ENCODE results near the gene SULT2B1. TPM values are rescaled to one million over a fixed set of nuclear protein-coding genes. Genes with fewer than 3 reads are reported as not detected.

Gene SULT2B1
- total and polyA plus RNA-seq, 2 experiments from 2014 or later = 0.20 TPM; not detected in 1

GRCh38 chr19:48648134-48648533 lies 96.2 kb downstream of the SULT2B1 start:
- Histone ChIP-seq H3K27me3 (no peaks in the 10 kb centered on the region), H3K36me3 (no peaks in the 10 kb centered on the region), H3K4me3 (no peak overlapping the region), H3K4me1 (ENCODE audit: low read depth) (no peaks in the 10 kb centered on the region), H3K9me3 (ENCODE audit: low read depth) (no peaks in the 10 kb centered on the region), H3K27ac (no peak overlapping the region)
- DNase-seq (ENCODE audit: low read depth in 1 of 2, low spot score in 1 of 2) = no peak
- TF ChIP-seq CTCF (IDR thresholded peaks at IDR 0.05; ENCODE audit: low read depth, low read length) = no peak

Other genes with a start within 250 kb of the SULT2B1 start
- 32.5 and 39.8 TPM in 2 replicates for gene EMP3, start 226.6 kb upstream of the SULT2B1 start, total RNA-seq
- 148 and 160 TPM in 2 replicates for gene EMP3, start 226.6 kb upstream of the SULT2B1 start, polyA plus RNA-seq
- 17.9 and 29.8 TPM in 2 replicates for gene TMEM143, start 188.2 kb upstream of the SULT2B1 start, total RNA-seq
- gene TMEM143, start 188.2 kb upstream of the SULT2B1 start, polyA plus RNA-seq = 38.5 and 68.5 TPM in 2 replicates
- gene SYNGR4, start 187.8 kb upstream of the SULT2B1 start, total RNA-seq = 0.57 TPM in 1 of 2 replicates, not detected in the other
- gene SYNGR4, start 187.8 kb upstream of the SULT2B1 start, polyA plus RNA-seq = not detected in 2 replicates
- gene KDELR1, start 160.6 kb upstream of the SULT2B1 start, total RNA-seq = 137 and 159 TPM in 2 replicates
- gene KDELR1, start 160.6 kb upstream of the SULT2B1 start, polyA plus RNA-seq = 186 and 218 TPM in 2 replicates
- gene GRIN2D, start 158.5 kb upstream of the SULT2B1 start, total RNA-seq = 2.7 and 3.2 TPM in 2 replicates
- 3.5 and 3.9 TPM in 2 replicates for gene GRIN2D, start 158.5 kb upstream of the SULT2B1 start, polyA plus RNA-seq
- gene GRWD1, start 106.2 kb upstream of the SULT2B1 start, total RNA-seq = 24.2 and 36.5 TPM in 2 replicates
- gene GRWD1, start 106.2 kb upstream of the SULT2B1 start, polyA plus RNA-seq = 36.3 and 38.6 TPM in 2 replicates
- 0.56 and 1.7 TPM in 2 replicates for gene KCNJ14, start 96.6 kb upstream of the SULT2B1 start, total RNA-seq
- gene KCNJ14, start 96.6 kb upstream of the SULT2B1 start, polyA plus RNA-seq = 0.61 and 1.5 TPM in 2 replicates
- gene CYTH2, start 82.8 kb upstream of the SULT2B1 start, total RNA-seq = 179 and 211 TPM in 2 replicates
- gene CYTH2, start 82.8 kb upstream of the SULT2B1 start, polyA plus RNA-seq = 103 and 138 TPM in 2 replicates
- 3.0 and 7.4 TPM in 2 replicates for gene LMTK3, start 40.3 kb upstream of the SULT2B1 start, total RNA-seq
- 1.1 and 2.2 TPM in 2 replicates for gene LMTK3, start 40.3 kb upstream of the SULT2B1 start, polyA plus RNA-seq
- gene SPACA4, start 54.6 kb downstream of the SULT2B1 start, total RNA-seq = not detected in 2 replicates
- not detected in 2 replicates for gene SPACA4, start 54.6 kb downstream of the SULT2B1 start, polyA plus RNA-seq
- 0.60 and 1.6 TPM in 2 replicates for gene FAM83E, start 62.9 kb downstream of the SULT2B1 start, total RNA-seq
- gene FAM83E, start 62.9 kb downstream of the SULT2B1 start, polyA plus RNA-seq = not detected in 2 replicates
- 3,285 and 3,429 TPM in 2 replicates for gene RPL18, start 67.0 kb downstream of the SULT2B1 start, total RNA-seq
- 692 and 838 TPM in 2 replicates for gene RPL18, start 67.0 kb downstream of the SULT2B1 start, polyA plus RNA-seq
- 21.3 and 22.5 TPM in 2 replicates for gene SPHK2, start 67.3 kb downstream of the SULT2B1 start, total RNA-seq
- gene SPHK2, start 67.3 kb downstream of the SULT2B1 start, polyA plus RNA-seq = 18.5 and 25.3 TPM in 2 replicates
- 16.0 and 30.0 TPM in 2 replicates for gene DBP, start 85.2 kb downstream of the SULT2B1 start, total RNA-seq
- gene DBP, start 85.2 kb downstream of the SULT2B1 start, polyA plus RNA-seq = 23.3 and 41.6 TPM in 2 replicates
- gene CA11, start 94.0 kb downstream of the SULT2B1 start, total RNA-seq = 11.9 and 15.6 TPM in 2 replicates
- 26.3 and 30.7 TPM in 2 replicates for gene CA11, start 94.0 kb downstream of the SULT2B1 start, polyA plus RNA-seq
- gene NTN5, start 120.8 kb downstream of the SULT2B1 start, total RNA-seq = 0.07 and 4.1 TPM in 2 replicates
- 0.15 TPM in 1 of 2 replicates, not detected in the other for gene NTN5, start 120.8 kb downstream of the SULT2B1 start, polyA plus RNA-seq
- gene FUT2, start 143.8 kb downstream of the SULT2B1 start, total RNA-seq = not detected in 2 replicates
- 0.11 and 0.55 TPM in 2 replicates for gene FUT2, start 143.8 kb downstream of the SULT2B1 start, polyA plus RNA-seq
- gene MAMSTR, start 167.6 kb downstream of the SULT2B1 start, total RNA-seq = 3.5 and 4.7 TPM in 2 replicates
- 6.1 and 6.3 TPM in 2 replicates for gene MAMSTR, start 167.6 kb downstream of the SULT2B1 start, polyA plus RNA-seq
- gene RASIP1, start 188.4 kb downstream of the SULT2B1 start, total RNA-seq = 3.2 and 5.5 TPM in 2 replicates
- gene RASIP1, start 188.4 kb downstream of the SULT2B1 start, polyA plus RNA-seq = 1.5 and 2.9 TPM in 2 replicates
- gene IZUMO1, start 194.7 kb downstream of the SULT2B1 start, total RNA-seq = not detected in 2 replicates
- gene IZUMO1, start 194.7 kb downstream of the SULT2B1 start, polyA plus RNA-seq = 0.94 TPM in 1 of 2 replicates, not detected in the other
- gene FUT1, start 200.5 kb downstream of the SULT2B1 start, total RNA-seq = 0.14 and 0.21 TPM in 2 replicates
- not detected in 2 replicates for gene FUT1, start 200.5 kb downstream of the SULT2B1 start, polyA plus RNA-seq
- gene FGF21, start 203.4 kb downstream of the SULT2B1 start, total RNA-seq = not detected in 2 replicates
- not detected in 2 replicates for gene FGF21, start 203.4 kb downstream of the SULT2B1 start, polyA plus RNA-seq